ENCODE data around the gene CABYR. TPM values are rescaled to one million over a fixed set of nuclear protein-coding genes. Genes with fewer than 3 reads are reported as not detected.
"Not testable (repeated sequence)": the region's sequence is repeated elsewhere in the genome, so short reads cannot be mapped to it uniquely, and the experiment has no call there.

CABYR gene
- total RNA-seq, 1 experiment from 2014 or later = 3.3 TPM

DNA sequence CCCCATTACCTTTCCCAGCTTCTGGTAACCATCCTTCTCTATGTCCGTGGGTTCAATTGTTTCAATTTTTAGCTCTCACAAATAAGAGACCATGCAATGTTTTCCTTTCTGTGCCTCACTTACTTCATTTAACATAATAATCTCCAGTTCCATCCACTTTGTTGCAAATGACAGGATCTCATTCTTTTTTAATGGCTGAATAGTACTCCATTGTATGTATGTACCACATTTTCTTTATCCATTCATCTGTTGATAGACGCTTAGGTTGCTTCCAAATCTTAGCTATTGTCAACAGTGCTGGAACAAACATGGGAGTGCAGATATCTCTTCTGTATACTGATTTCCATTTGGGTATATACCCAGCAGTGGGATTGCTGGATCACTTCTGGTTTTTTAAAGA, 1.8 kb downstream of the CABYR start:
- no peak overlapping the region for H3K4me3 Mint-ChIP-seq (ENCODE audit: unreplicated experiment)
- H3K36me3 Mint-ChIP-seq (ENCODE audit: insufficient read depth, unreplicated experiment) = peaks cover 7% of the 10 kb centered on the region
- no peaks in the 10 kb centered on the region for H3K4me1 Mint-ChIP-seq (ENCODE audit: low read depth, unreplicated experiment)
- POLR2A ChIA-PET = no interaction called here
- no peak overlapping the region for H3K27ac Mint-ChIP-seq (ENCODE audit: unreplicated experiment)
- no peaks in the 10 kb centered on the region for H3K27me3 ChIP-seq (replicated peaks; ENCODE audit: control insufficient read depth, insufficient read depth, low read length)
- CTCF ChIA-PET = no interaction called here
- TF ChIP-seq, protein P1, sequence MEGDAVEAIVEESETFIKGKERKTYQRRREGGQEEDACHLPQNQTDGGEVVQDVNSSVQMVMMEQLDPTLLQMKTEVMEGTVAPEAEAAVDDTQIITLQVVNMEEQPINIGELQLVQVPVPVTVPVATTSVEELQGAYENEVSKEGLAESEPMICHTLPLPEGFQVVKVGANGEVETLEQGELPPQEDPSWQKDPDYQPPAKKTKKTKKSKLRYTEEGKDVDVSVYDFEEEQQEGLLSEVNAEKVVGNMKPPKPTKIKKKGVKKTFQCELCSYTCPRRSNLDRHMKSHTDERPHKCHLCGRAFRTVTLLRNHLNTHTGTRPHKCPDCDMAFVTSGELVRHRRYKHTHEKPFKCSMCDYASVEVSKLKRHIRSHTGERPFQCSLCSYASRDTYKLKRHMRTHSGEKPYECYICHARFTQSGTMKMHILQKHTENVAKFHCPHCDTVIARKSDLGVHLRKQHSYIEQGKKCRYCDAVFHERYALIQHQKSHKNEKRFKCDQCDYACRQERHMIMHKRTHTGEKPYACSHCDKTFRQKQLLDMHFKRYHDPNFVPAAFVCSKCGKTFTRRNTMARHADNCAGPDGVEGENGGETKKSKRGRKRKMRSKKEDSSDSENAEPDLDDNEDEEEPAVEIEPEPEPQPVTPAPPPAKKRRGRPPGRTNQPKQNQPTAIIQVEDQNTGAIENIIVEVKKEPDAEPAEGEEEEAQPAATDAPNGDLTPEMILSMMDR (IDR thresholded peaks at IDR 0.05; ENCODE audit: insufficient read depth in 1 of 2, low read depth in 1 of 2, low read length in 1 of 2, severe bottlenecking in 1 of 2, unreplicated experiment in 1 of 2) = no peak
- DNase-seq = no peak
- no peaks in the 10 kb centered on the region for H3K9me3 Mint-ChIP-seq (ENCODE audit: unreplicated experiment)
- no peaks in the 10 kb centered on the region for H3K27me3 Mint-ChIP-seq (ENCODE audit: insufficient read depth, unreplicated experiment)
- H3K4me3 ChIP-seq (ENCODE audit: low read depth, low read length) = no peak overlapping the region
- BruUV-seq (replicated peaks) = no TSS peak
- no peaks in the 10 kb centered on the region for H3K36me3 ChIP-seq (ENCODE audit: control insufficient read depth, insufficient read depth, low read length)
- no peaks in the 10 kb centered on the region for H3K9me3 ChIP-seq
- H3K4me1 ChIP-seq = no peaks in the 10 kb centered on the region
- intact Hi-C loops (cut with micrococcal nuclease; ENCODE audit: unreplicated experiment) = no loop called here

DNA sequence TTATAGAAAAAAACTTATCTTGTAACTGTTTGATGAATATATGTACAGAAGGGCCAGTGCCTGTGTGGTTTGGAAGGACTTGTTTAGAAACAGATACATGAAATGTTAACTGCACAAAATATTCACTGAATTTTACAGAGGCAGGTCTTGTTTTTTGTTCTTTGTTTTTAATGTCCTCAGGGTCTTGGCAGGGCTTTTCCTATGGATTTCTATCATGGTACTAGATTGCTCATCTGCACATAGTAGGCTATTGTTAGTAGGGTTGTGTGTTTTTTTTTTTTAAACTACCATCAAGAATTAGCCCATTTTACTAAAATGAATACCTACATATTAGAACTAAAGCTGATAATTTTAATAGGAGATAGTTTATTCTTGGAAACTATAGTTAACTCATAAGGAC, 3.5 kb downstream of the CABYR start:
- Mint-ChIP-seq H3K36me3 (ENCODE audit: insufficient read depth, unreplicated experiment) (peaks cover 15% of the 10 kb centered on the region), H3K4me1 (ENCODE audit: low read depth, unreplicated experiment) (no peaks in the 10 kb centered on the region), H3K27ac (ENCODE audit: unreplicated experiment) (no peak overlapping the region), H3K9me3 (ENCODE audit: unreplicated experiment) (no peaks in the 10 kb centered on the region), H3K27me3 (ENCODE audit: insufficient read depth, unreplicated experiment) (no peaks in the 10 kb centered on the region), H3K4me3 (ENCODE audit: unreplicated experiment) (no peak overlapping the region)
- Histone ChIP-seq H3K9me3 (no peaks in the 10 kb centered on the region), H3K4me3 (ENCODE audit: low read depth, low read length) (no peak overlapping the region), H3K36me3 (ENCODE audit: control insufficient read depth, insufficient read depth, low read length) (no peaks in the 10 kb centered on the region), H3K27me3 (replicated peaks; ENCODE audit: control insufficient read depth, insufficient read depth, low read length) (no peaks in the 10 kb centered on the region), H3K4me1 (no peaks in the 10 kb centered on the region)
- CTCF ChIA-PET = no interaction called here
- intact Hi-C loops (cut with micrococcal nuclease; ENCODE audit: unreplicated experiment) = no loop called here
- no TSS peak for BruUV-seq (replicated peaks)
- POLR2A ChIA-PET = no interaction called here
- TF ChIP-seq, protein P1 (IDR thresholded peaks at IDR 0.05; ENCODE audit: insufficient read depth in 1 of 2, low read depth in 1 of 2, low read length in 1 of 2, severe bottlenecking in 1 of 2, unreplicated experiment in 1 of 2) = no peak
- DNase-seq = no peak

DNA sequence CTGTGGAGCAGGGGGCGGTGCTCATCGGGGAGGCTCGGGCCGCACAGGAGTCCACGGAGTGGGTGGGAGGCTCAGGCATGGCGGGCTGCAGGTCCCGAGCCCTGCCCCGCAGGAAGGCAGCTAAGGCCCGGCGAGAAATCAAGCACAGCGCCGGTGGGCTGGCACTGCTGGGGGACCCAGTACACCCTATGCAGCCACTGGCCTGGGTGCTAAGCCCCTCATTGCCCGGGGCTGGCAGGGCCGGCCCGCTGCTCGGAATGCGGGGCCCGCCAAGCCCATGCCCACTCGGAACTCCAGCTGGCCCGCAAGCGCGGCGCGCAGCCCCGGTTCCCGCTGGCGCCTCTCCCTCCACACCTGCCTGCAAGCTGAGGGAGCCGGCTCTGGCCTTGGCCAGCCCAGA, 10.7 kb downstream of the CABYR start:
- H3K4me1 ChIP-seq; H3K36me3 ChIP-seq (ENCODE audit: control insufficient read depth, insufficient read depth, low read length); H3K9me3 Mint-ChIP-seq (ENCODE audit: unreplicated experiment); DNase-seq; H3K4me1 Mint-ChIP-seq (ENCODE audit: low read depth, unreplicated experiment); BruUV-seq (replicated peaks); H3K9me3 ChIP-seq; H3K4me3 ChIP-seq (ENCODE audit: low read depth, low read length); intact Hi-C loops (cut with micrococcal nuclease; ENCODE audit: unreplicated experiment); POLR2A ChIA-PET; CTCF ChIA-PET; H3K4me3 Mint-ChIP-seq (ENCODE audit: unreplicated experiment); H3K36me3 Mint-ChIP-seq (ENCODE audit: insufficient read depth, unreplicated experiment); H3K27me3 ChIP-seq (replicated peaks; ENCODE audit: control insufficient read depth, insufficient read depth, low read length); H3K27me3 Mint-ChIP-seq (ENCODE audit: insufficient read depth, unreplicated experiment); H3K27ac Mint-ChIP-seq (ENCODE audit: unreplicated experiment): not testable (repeated sequence)

DNA sequence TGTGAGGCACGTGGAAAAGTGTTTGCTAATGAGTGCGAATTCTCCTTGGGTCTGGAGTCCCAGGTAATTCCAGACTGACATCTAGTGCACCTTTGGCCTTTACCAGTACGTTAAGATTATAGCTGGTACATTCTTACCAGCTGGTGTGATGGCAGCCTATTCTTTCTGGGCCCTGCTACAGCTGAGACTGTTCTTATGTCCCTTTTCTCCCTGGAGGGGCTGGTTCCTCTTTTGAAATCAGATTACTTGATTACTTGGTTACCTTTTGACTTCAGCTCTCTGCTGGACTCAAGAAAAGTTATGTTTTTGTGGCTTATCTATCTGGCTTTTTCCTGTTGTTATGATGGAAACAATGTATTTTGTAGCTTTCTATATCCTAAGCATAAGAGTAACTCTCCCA, 14.5 kb downstream of the CABYR start:
- no peaks in the 10 kb centered on the region for H3K36me3 ChIP-seq (ENCODE audit: control insufficient read depth, insufficient read depth, low read length)
- no TSS peak for BruUV-seq (replicated peaks)
- ChIA-PET POLR2A (no interaction called here), CTCF (no interaction called here)
- H3K4me1 ChIP-seq = no peaks in the 10 kb centered on the region
- no peaks in the 10 kb centered on the region for H3K9me3 ChIP-seq
- TF ChIP-seq, protein P1 (IDR thresholded peaks at IDR 0.05; ENCODE audit: insufficient read depth in 1 of 2, low read depth in 1 of 2, low read length in 1 of 2, severe bottlenecking in 1 of 2, unreplicated experiment in 1 of 2) = no peak
- no peak overlapping the region for H3K4me3 ChIP-seq (ENCODE audit: low read depth, low read length)
- H3K27me3 Mint-ChIP-seq (ENCODE audit: insufficient read depth, unreplicated experiment) = no peaks in the 10 kb centered on the region
- intact Hi-C loops (cut with micrococcal nuclease; ENCODE audit: unreplicated experiment) = no loop called here
- no peaks in the 10 kb centered on the region for H3K36me3 Mint-ChIP-seq (ENCODE audit: insufficient read depth, unreplicated experiment)
- H3K27me3 ChIP-seq (replicated peaks; ENCODE audit: control insufficient read depth, insufficient read depth, low read length) = no peaks in the 10 kb centered on the region
- no peak for DNase-seq
- no peaks in the 10 kb centered on the region for H3K9me3 Mint-ChIP-seq (ENCODE audit: unreplicated experiment)
- no peaks in the 10 kb centered on the region for H3K4me1 Mint-ChIP-seq (ENCODE audit: low read depth, unreplicated experiment)
- no peak overlapping the region for H3K4me3 Mint-ChIP-seq (ENCODE audit: unreplicated experiment)
- H3K27ac Mint-ChIP-seq (ENCODE audit: unreplicated experiment) = no peak overlapping the region
